K562 (cell line): ENCODE results near the gene HLCS. TPM values are rescaled to one million over a fixed set of nuclear protein-coding genes. Genes with fewer than 3 reads are reported as not detected.
A peak's percentile ranks its signal among the peaks of the same experiment; 100 is the strongest.

Experiments
- CBFA2T3 ChIP-seq: fragments of 450-650 bp; IDR thresholded peaks from 2 replicates; pipeline ENCODE4 v1.6.1; 2017
- CHAMP1 ChIP-seq: fragments of 450-650 bp; IDR thresholded peaks from 2 replicates; pipeline ENCODE4 v1.6.1; 2016; ENCODE audit warnings: mild to moderate bottlenecking
- CTBP1 ChIP-seq: fragments of 450-650 bp; IDR thresholded peaks from 2 replicates; pipeline ENCODE4 v1.6.1; 2016; ENCODE audit warnings: borderline replicate concordance
- FOXJ3 ChIP-seq: sonication (generic); formaldehyde crosslinking; IDR thresholded peaks from 2 replicates; pipeline ENCODE4 v1.4.0; 2020; ENCODE audit warnings: mild to moderate bottlenecking, missing genetic modification reagents
- MAFK ChIP-seq: IDR thresholded peaks from 2 replicates; pipeline ENCODE4 v1.6.1; 2011; ENCODE audit warnings: low read length, improper control_type of control experiment
- MAX ChIP-seq: sonication (generic); formaldehyde crosslinking; IDR thresholded peaks from 2 replicates; pipeline ENCODE4 v1.9.0; 2022; ENCODE audit warnings: mild to moderate bottlenecking, missing genetic modification reagents
- MAZ ChIP-seq, 2 experiments: fragments of 450-650 bp in 1 of 2; sonication (generic) in 1 of 2; formaldehyde crosslinking; IDR thresholded peaks in 1 of 2; conservative IDR thresholded peaks in 1 of 2; 2 replicates each; pipeline versions ENCODE4 v1.4.0 to v1.5.0; 2020; ENCODE audit warnings: mild to moderate bottlenecking in 1 of 2, missing genetic modification reagents in 1 of 2
- MCM2 ChIP-seq: fragments of 450-650 bp; IDR thresholded peaks from 2 replicates; pipeline ENCODE4 v1.6.1; 2017; ENCODE audit warnings: low read depth, mild to moderate bottlenecking
- MYBL2 ChIP-seq, 2 experiments: fragments of 450-650 bp in 1 of 2; sonication (generic) in 1 of 2; formaldehyde crosslinking in 1 of 2; IDR thresholded peaks; 2 replicates each; pipeline versions ENCODE4 v1.6.1 to v1.8.1; 2017 to 2022; ENCODE audit warnings: borderline replicate concordance in 1 of 2, inconsistent platforms in 1 of 2, low read depth in 1 of 2, mild to moderate bottlenecking in 1 of 2, missing genetic modification reagents in 1 of 2, moderate library complexity in 1 of 2
- NFE2 ChIP-seq: IDR thresholded peaks from 2 replicates; pipeline ENCODE4 v1.6.1; 2014; ENCODE audit warnings: antibody characterized with exemption, low read depth
- SPI1 ChIP-seq: IDR thresholded peaks from 2 replicates; pipeline ENCODE4 v1.6.1; 2011; ENCODE audit warnings: low read depth, low read length, control low read depth, borderline replicate concordance
- TOE1 ChIP-seq, 2 experiments: fragments of 450-650 bp in 1 of 2; sonication (generic) in 1 of 2; formaldehyde crosslinking in 1 of 2; IDR thresholded peaks; 2 replicates each; pipeline versions ENCODE4 v1.7.1 to v1.8.0; 2016 to 2022; ENCODE audit warnings: borderline replicate concordance in 2 of 2, mild to moderate bottlenecking in 2 of 2, antibody characterized with exemption in 1 of 2, inconsistent platforms in 1 of 2, low read depth in 1 of 2, missing genetic modification reagents in 1 of 2, moderate library complexity in 1 of 2
- XRCC3 ChIP-seq: fragments of 450-650 bp; IDR thresholded peaks from 2 replicates; pipeline ENCODE4 v1.6.1; 2017; ENCODE audit warnings: mild to moderate bottlenecking, moderate library complexity
- ZBTB1 ChIP-seq: sonication (generic); formaldehyde crosslinking; IDR thresholded peaks from 2 replicates; pipeline ENCODE4 v1.8.1; 2023; ENCODE audit warnings: missing genetic modification reagents, low read depth, mild to moderate bottlenecking, borderline replicate concordance
- ZBTB17 ChIP-seq: fragments of 450-650 bp; formaldehyde crosslinking; IDR thresholded peaks from 2 replicates; pipeline ENCODE4 v1.4.0; 2020; ENCODE audit warnings: mild to moderate bottlenecking
- ZFX ChIP-seq: sonication (generic); formaldehyde crosslinking; IDR thresholded peaks from 2 replicates; pipeline ENCODE4 v1.8.0; 2022; ENCODE audit warnings: mild to moderate bottlenecking, missing genetic modification reagents, moderate library complexity
- ZKSCAN1 ChIP-seq: fragments of 150-350 bp; IDR thresholded peaks from 2 replicates; pipeline ENCODE4 v1.6.1; 2016; ENCODE audit warnings: low read depth, low read length
- ZKSCAN3 ChIP-seq: fragments of 250-450 bp; sonication (Bioruptor Pico); IDR thresholded peaks from 2 replicates; pipeline ENCODE4 v1.4.0; 2020
- ZNF133 ChIP-seq: fragments of 250-450 bp; sonication (Bioruptor Pico); IDR thresholded peaks from 2 replicates; pipeline ENCODE4 v1.4.0; 2020; ENCODE audit warnings: mild to moderate bottlenecking
- ZNF398 ChIP-seq: fragments of 250-450 bp; sonication (Bioruptor Pico); IDR thresholded peaks from 2 replicates; pipeline ENCODE4 v1.8.0; 2021; ENCODE audit warnings: moderate library complexity, mild to moderate bottlenecking, inconsistent platforms
- ZNF57 ChIP-seq: fragments of 450-650 bp; formaldehyde crosslinking; IDR thresholded peaks from 2 replicates; pipeline ENCODE4 v1.4.0; 2020; ENCODE audit warnings: mild to moderate bottlenecking, moderate library complexity
- polyA plus RNA-seq, 8 experiments: library from polyadenylated mRNA; depleted of rRNA in 4 of 8; stranded (reverse) in 5 of 8; unstranded in 3 of 8; fragments of >200 nt; fragmentation: Nextera tagmentation in 2 of 8; fragmentation: Illumina TruSeq in 1 of 8; extraction: Ambion mirVana in 2 of 8; extraction: Trizol in 1 of 8; gene quantifications; 2 replicates each; pipeline versions ENCODE4 v1.2.1 to v1.2.3, GENCODE V29; 2011 to 2014; ENCODE audit warnings: inconsistent platforms in 1 of 8, missing spikeins in 1 of 8
- total RNA-seq, 7 experiments: library from RNA; depleted of rRNA in 6 of 7; stranded (reverse); fragments of >200 nt in 6 of 7; fragmentation: Illumina TruSeq in 2 of 7; extraction: Trizol in 2 of 7; gene quantifications; 2 replicates each; pipeline versions ENCODE4 v1.2.1 to v1.2.3, GENCODE V29; 2011 to 2021; ENCODE audit warnings: low replicate concordance in 1 of 7
- TF ChIP-seq, protein P1 (sequence below): fragments of 250-450 bp; sonication (Bioruptor Pico); IDR thresholded peaks from 2 replicates; pipeline ENCODE4 v1.8.0; 2022; ENCODE audit warnings: inconsistent platforms

HLCS gene
- total and polyA plus RNA-seq, 9 of the 15 experiments (the other 6 are each of a cell fraction or from before 2014, with no cell fraction given), result 3.0 to 21.5 (median 17.1) TPM

- peak; percentile 66; the same call in 1 of the 2 replicates for TF ChIP-seq MAFK
- TF ChIP-seq, protein P1, sequence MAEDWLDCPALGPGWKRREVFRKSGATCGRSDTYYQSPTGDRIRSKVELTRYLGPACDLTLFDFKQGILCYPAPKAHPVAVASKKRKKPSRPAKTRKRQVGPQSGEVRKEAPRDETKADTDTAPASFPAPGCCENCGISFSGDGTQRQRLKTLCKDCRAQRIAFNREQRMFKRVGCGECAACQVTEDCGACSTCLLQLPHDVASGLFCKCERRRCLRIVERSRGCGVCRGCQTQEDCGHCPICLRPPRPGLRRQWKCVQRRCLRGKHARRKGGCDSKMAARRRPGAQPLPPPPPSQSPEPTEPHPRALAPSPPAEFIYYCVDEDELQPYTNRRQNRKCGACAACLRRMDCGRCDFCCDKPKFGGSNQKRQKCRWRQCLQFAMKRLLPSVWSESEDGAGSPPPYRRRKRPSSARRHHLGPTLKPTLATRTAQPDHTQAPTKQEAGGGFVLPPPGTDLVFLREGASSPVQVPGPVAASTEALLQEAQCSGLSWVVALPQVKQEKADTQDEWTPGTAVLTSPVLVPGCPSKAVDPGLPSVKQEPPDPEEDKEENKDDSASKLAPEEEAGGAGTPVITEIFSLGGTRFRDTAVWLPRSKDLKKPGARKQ, result no peak
- no peak for TF ChIP-seq ZKSCAN1
- TF ChIP-seq ZKSCAN3 (CRISPR knock-in tag), result no peak
- TF ChIP-seq TOE1 (IDR thresholded peaks at IDR 0.05; ENCODE audit: borderline replicate concordance), result no peak
- no peak for TF ChIP-seq TOE1 (CRISPR knock-in tag; IDR thresholded peaks at IDR 0.05; ENCODE audit: borderline replicate concordance, low read depth)
- TF ChIP-seq ZBTB1 (CRISPR knock-in tag), result no peak
- TF ChIP-seq CTBP1, result peak; percentile 22; the same call in 1 of the 2 replicates
- no peak for TF ChIP-seq MAZ (CRISPR knock-in tag; conservative IDR thresholded peaks at IDR 0.05 in 1 of 2, IDR thresholded peaks at IDR 0.05 in 1 of 2)
- TF ChIP-seq FOXJ3 (CRISPR knock-in tag), result no peak
- TF ChIP-seq ZNF133 (CRISPR knock-in tag), result no peak
- TF ChIP-seq ZFX (CRISPR knock-in tag), result 0 out of 2 replicates have a peak, but pooled peaks have one; percentile 13
- no peak for TF ChIP-seq MYBL2 (IDR thresholded peaks at IDR 0.05; ENCODE audit: low read depth)
- TF ChIP-seq MYBL2 (CRISPR knock-in tag; IDR thresholded peaks at IDR 0.05; ENCODE audit: borderline replicate concordance), result no peak
- TF ChIP-seq CHAMP1, result no peak
- TF ChIP-seq ZNF57, result no peak
- no peak for TF ChIP-seq ZNF398 (CRISPR knock-in tag)
- no peak for TF ChIP-seq CBFA2T3
- no peak for TF ChIP-seq SPI1
- TF ChIP-seq MAX (CRISPR knock-in tag), result no peak
- no peak for TF ChIP-seq MCM2
- peak; percentile 90 for TF ChIP-seq NFE2
- no peak for TF ChIP-seq XRCC3
- TF ChIP-seq ZBTB17 (CRISPR knock-in tag), result no peak
Observed at GRCh38 chr21:36718951-36719501, 247.4 kb downstream of the HLCS start (continued).
